ENCODE data around the gene FOXE1.

Gene FOXE1

GRCh38 chr9:97853056-97853843 is at the start of gene FOXE1:
TSS of gene FOXE1 (plus strand) at chr9:97853226. CDS start at chr9:97853915, 689 bp downstream.
- no peak for DNase-seq

- no peak for DNase-seq
These were observed 49.0 kb upstream of the FOXE1 start for GRCh38 chr9:97804059-97804365.

GRCh38 chr9:97806721-97807120 is 46.3 kb upstream of the FOXE1 start:
- DNase-seq, result no peak

GRCh38 chr9:97807681-97808080 is 45.3 kb upstream of the FOXE1 start:
- DNase-seq, result no peak

- no peak for DNase-seq
These were observed 44.6 kb upstream of the FOXE1 start for GRCh38 chr9:97808415-97808814.

GRCh38 chr9:97808972-97809371 is 44.1 kb upstream of the FOXE1 start:
- no peak for DNase-seq

GRCh38 chr9:97809666-97810344 is 43.2 kb upstream of the FOXE1 start:
- DNase-seq, result no peak

GRCh38 chr9:97811533-97812246 is 41.3 kb upstream of the FOXE1 start:
- DNase-seq, result no peak

- DNase-seq, result no peak
These were observed 40.8 kb upstream of the FOXE1 start for GRCh38 chr9:97812247-97812543.

GRCh38 chr9:97813072-97813471 is 40.0 kb upstream of the FOXE1 start:
- no peak for DNase-seq

GRCh38 chr9:97819735-97820134 is 33.3 kb upstream of the FOXE1 start:
- DNase-seq, result no peak

GRCh38 chr9:97820373-97820772 is 32.7 kb upstream of the FOXE1 start:
- DNase-seq, result no peak

GRCh38 chr9:97830884-97831829 is 21.9 kb upstream of the FOXE1 start:
- no peak for DNase-seq

- DNase-seq, result no peak
These were observed 21.0 kb upstream of the FOXE1 start for GRCh38 chr9:97831843-97832636.

GRCh38 chr9:97840521-97840920 is 12.5 kb upstream of the FOXE1 start:
- no peak for DNase-seq

- DNase-seq, result no peak
These were observed 10.1 kb upstream of the FOXE1 start for GRCh38 chr9:97842960-97843359.

- no peak for DNase-seq
These were observed 7.9 kb upstream of the FOXE1 start for GRCh38 chr9:97845130-97845529.

- DNase-seq, result no peak
These were observed 7.3 kb upstream of the FOXE1 start for GRCh38 chr9:97845763-97846162.

- no peak for DNase-seq
These were observed 6.7 kb upstream of the FOXE1 start for GRCh38 chr9:97846347-97846746.

- no peak for DNase-seq
These were observed 5.4 kb upstream of the FOXE1 start for GRCh38 chr9:97847474-97848214.

GRCh38 chr9:97848215-97848479 is 4.9 kb upstream of the FOXE1 start:
- no peak for DNase-seq
